ENCODE measurements around the gene SPAG4. TPM values are rescaled to one million over a fixed set of nuclear protein-coding genes. Genes with fewer than 3 reads are reported as not detected.
A peak's percentile ranks its signal among the peaks of the same experiment; 100 is the strongest.

Gene SPAG4
- total RNA-seq, 4 donors from 2014 or later, result 2.3 to 6.6 (median 5.5) TPM

GRCh38 chr20:35598476-35598875 is 17.2 kb upstream of the SPAG4 start:
- peaks cover 16 to 18% of the 10 kb centered on the region in 2 donors for H3K4me1 ChIP-seq
- no peaks in the 10 kb centered on the region for H3K36me3 ChIP-seq
- no peak overlapping the region for H3K27ac ChIP-seq
- intact Hi-C loops (cut with DNase I), result no loop called here
- H3K4me3 ChIP-seq (replicated peaks in 1 of 3), result no peak overlapping the region
- no peaks in the 10 kb centered on the region for H3K27me3 ChIP-seq
- TF ChIP-seq POLR2A (IDR thresholded peaks at IDR 0.05) (no peak), CTCF (IDR thresholded peaks at IDR 0.05) (no peak)
- no peak for DNase-seq
- H3K9me3 ChIP-seq, result no peaks in the 10 kb centered on the region
- WGBS, 2 donors, result 69 to 73% methylated on average over 7 of the region's 7 CpGs

- no peak overlapping the region for H3K27ac ChIP-seq
- H3K4me1 ChIP-seq, result peaks cover 16 to 18% of the 10 kb centered on the region in 2 donors
- TF ChIP-seq CTCF (IDR thresholded peaks at IDR 0.05) (no peak), POLR2A (IDR thresholded peaks at IDR 0.05) (no peak)
- no peaks in the 10 kb centered on the region for H3K36me3 ChIP-seq
- no peaks in the 10 kb centered on the region for H3K27me3 ChIP-seq
- intact Hi-C loops (cut with DNase I), result no loop called here
- H3K9me3 ChIP-seq, result no peaks in the 10 kb centered on the region
- H3K4me3 ChIP-seq (replicated peaks in 1 of 3), result no peak overlapping the region
- DNase-seq, result peak; percentile 56 to 63
- 69 to 78% methylated on average over 22 of the region's 22 CpGs for WGBS, 2 donors
Observed at GRCh38 chr20:35598899-35599775, 16.5 kb upstream of the SPAG4 start.

- 91 to 92% methylated on average over 8 to 9 of the region's 9 CpGs for WGBS, 2 donors
- Histone ChIP-seq H3K36me3 (no peaks in the 10 kb centered on the region), H3K27me3 (no peaks in the 10 kb centered on the region), H3K27ac (no peak overlapping the region), H3K4me1 (peaks cover 16 to 18% of the 10 kb centered on the region in 2 donors), H3K9me3 (no peaks in the 10 kb centered on the region), H3K4me3 (replicated peaks in 1 of 3) (no peak overlapping the region)
- intact Hi-C loops (cut with DNase I), result no loop called here
- DNase-seq, result no peak
- TF ChIP-seq POLR2A (IDR thresholded peaks at IDR 0.05), result no peak
- TF ChIP-seq CTCF (IDR thresholded peaks at IDR 0.05), result no peak
Observed at GRCh38 chr20:35599776-35600120, 15.9 kb upstream of the SPAG4 start.

GRCh38 chr20:35600176-35600992 is 15.2 kb upstream of the SPAG4 start:
- 29 to 34% methylated on average over 22 to 32 of the region's 34 CpGs for WGBS, 2 donors
- Histone ChIP-seq H3K27me3 (no peaks in the 10 kb centered on the region), H3K4me3 (replicated peaks in 1 of 3) (peak overlapping the region in 1 of 3 donors; percentile 34), H3K27ac (no peak overlapping the region), H3K36me3 (no peaks in the 10 kb centered on the region), H3K9me3 (no peaks in the 10 kb centered on the region), H3K4me1 (peaks cover 16 to 18% of the 10 kb centered on the region in 2 donors)
- TF ChIP-seq POLR2A (IDR thresholded peaks at IDR 0.05), result no peak
- no peak for TF ChIP-seq CTCF (IDR thresholded peaks at IDR 0.05)
- peak in 1 of 2 donors; percentile 12 for DNase-seq
- intact Hi-C loops (cut with DNase I), result no loop called here
